ENCODE data around the gene FAAP20. TPM values are rescaled to one million over a fixed set of nuclear protein-coding genes. Genes with fewer than 3 reads are reported as not detected.
A peak's percentile ranks its signal among the peaks of the same experiment; 100 is the strongest.

The FAAP20 gene
- total and polyA plus RNA-seq, 10 of the 15 experiments (the other 5 are each of a cell fraction or from before 2014, with no cell fraction given) = 0.79 to 91.8 (median 20.9) TPM

DNA sequence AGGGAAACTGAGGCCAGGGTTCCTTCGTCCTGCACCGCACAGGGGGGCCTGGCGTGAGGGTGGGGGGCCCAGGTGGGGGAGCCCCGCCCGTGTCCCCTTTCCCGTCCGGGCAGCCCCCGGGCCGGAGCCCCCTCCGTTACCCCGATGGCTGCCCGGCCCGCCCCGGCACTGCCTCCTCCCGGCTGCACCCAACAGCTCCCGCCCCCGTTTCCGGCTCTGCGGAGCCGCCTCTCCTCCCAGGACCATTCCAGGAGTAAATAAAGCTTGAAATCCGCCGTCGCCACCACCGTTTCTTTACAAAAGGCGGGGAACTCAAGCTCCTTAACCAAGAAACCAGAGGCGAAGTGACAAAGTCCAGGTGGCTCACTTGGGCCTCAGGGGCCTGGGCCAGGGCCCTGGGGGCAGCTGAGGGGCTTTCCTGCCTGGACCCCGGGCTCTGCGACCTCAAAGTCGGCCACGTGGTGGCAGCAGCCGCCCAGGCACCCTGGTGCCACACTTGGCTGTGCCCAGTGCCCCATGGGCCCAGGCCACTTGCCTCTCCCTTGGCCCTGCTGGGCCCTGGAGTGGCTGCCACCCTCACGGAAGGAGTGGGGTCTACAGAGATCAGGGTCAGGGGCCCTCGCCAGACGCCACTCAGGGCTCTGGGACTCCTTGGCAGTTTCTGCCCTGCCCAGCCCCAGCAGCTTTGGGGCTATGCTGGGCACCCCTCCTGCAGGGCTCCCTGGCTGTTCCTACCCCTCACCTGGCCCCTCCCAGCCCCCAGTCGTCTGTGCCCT lies 514 bp upstream of the FAAP20 start (continued):
- TF ChIP-seq, protein P1, sequence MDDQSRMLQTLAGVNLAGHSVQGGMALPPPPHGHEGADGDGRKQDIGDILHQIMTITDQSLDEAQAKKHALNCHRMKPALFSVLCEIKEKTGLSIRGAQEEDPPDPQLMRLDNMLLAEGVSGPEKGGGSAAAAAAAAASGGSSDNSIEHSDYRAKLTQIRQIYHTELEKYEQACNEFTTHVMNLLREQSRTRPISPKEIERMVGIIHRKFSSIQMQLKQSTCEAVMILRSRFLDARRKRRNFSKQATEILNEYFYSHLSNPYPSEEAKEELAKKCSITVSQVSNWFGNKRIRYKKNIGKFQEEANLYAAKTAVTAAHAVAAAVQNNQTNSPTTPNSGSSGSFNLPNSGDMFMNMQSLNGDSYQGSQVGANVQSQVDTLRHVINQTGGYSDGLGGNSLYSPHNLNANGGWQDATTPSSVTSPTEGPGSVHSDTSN (IDR thresholded peaks at IDR 0.05; ENCODE audit: insufficient replicate concordance, low read depth, low read length) = no peak
- TF ChIP-seq, protein P2, sequence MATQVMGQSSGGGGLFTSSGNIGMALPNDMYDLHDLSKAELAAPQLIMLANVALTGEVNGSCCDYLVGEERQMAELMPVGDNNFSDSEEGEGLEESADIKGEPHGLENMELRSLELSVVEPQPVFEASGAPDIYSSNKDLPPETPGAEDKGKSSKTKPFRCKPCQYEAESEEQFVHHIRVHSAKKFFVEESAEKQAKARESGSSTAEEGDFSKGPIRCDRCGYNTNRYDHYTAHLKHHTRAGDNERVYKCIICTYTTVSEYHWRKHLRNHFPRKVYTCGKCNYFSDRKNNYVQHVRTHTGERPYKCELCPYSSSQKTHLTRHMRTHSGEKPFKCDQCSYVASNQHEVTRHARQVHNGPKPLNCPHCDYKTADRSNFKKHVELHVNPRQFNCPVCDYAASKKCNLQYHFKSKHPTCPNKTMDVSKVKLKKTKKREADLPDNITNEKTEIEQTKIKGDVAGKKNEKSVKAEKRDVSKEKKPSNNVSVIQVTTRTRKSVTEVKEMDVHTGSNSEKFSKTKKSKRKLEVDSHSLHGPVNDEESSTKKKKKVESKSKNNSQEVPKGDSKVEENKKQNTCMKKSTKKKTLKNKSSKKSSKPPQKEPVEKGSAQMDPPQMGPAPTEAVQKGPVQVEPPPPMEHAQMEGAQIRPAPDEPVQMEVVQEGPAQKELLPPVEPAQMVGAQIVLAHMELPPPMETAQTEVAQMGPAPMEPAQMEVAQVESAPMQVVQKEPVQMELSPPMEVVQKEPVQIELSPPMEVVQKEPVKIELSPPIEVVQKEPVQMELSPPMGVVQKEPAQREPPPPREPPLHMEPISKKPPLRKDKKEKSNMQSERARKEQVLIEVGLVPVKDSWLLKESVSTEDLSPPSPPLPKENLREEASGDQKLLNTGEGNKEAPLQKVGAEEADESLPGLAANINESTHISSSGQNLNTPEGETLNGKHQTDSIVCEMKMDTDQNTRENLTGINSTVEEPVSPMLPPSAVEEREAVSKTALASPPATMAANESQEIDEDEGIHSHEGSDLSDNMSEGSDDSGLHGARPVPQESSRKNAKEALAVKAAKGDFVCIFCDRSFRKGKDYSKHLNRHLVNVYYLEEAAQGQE (IDR thresholded peaks at IDR 0.05; ENCODE audit: low read depth, low read length) = no peak
- TF ChIP-seq BHLHE40 (IDR thresholded peaks at IDR 0.05; ENCODE audit: borderline replicate concordance in 1 of 2, low read depth in 2 of 2, low read length in 1 of 2) = peak in 1 of 2 experiments; percentile 47; a peak in 1 of 4 replicates
- TF ChIP-seq, protein P3, sequence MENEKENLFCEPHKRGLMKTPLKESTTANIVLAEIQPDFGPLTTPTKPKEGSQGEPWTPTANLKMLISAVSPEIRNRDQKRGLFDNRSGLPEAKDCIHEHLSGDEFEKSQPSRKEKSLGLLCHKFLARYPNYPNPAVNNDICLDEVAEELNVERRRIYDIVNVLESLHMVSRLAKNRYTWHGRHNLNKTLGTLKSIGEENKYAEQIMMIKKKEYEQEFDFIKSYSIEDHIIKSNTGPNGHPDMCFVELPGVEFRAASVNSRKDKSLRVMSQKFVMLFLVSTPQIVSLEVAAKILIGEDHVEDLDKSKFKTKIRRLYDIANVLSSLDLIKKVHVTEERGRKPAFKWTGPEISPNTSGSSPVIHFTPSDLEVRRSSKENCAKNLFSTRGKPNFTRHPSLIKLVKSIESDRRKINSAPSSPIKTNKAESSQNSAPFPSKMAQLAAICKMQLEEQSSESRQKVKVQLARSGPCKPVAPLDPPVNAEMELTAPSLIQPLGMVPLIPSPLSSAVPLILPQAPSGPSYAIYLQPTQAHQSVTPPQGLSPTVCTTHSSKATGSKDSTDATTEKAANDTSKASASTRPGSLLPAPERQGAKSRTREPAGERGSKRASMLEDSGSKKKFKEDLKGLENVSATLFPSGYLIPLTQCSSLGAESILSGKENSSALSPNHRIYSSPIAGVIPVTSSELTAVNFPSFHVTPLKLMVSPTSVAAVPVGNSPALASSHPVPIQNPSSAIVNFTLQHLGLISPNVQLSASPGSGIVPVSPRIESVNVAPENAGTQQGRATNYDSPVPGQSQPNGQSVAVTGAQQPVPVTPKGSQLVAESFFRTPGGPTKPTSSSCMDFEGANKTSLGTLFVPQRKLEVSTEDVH (IDR thresholded peaks at IDR 0.05; ENCODE audit: low read depth, partially characterized antibody) = no peak
- peak; percentile 54 for TF ChIP-seq POLR2A (IDR thresholded peaks at IDR 0.05; ENCODE audit: low read depth, low read length)
- TF ChIP-seq HDAC2 (IDR thresholded peaks at IDR 0.05) = no peak
- no peak for TF ChIP-seq USF1 (IDR thresholded peaks at IDR 0.05; ENCODE audit: borderline replicate concordance, extremely low read length, insufficient read depth, low read depth, low read length)
- TF ChIP-seq SMC3 (IDR thresholded peaks at IDR 0.05; ENCODE audit: borderline replicate concordance, low read length) = peak; percentile 93
- TF ChIP-seq STAT1 (conservative IDR thresholded peaks at IDR 0.05) = 0 out of 2 replicates have a peak, but pooled peaks have one; percentile 75
- 0 out of 2 replicates have a peak, but pooled peaks have one; percentile 48 for TF ChIP-seq TCF12 (IDR thresholded peaks at IDR 0.05; ENCODE audit: low read depth, low read length)
- TF ChIP-seq, protein P4, sequence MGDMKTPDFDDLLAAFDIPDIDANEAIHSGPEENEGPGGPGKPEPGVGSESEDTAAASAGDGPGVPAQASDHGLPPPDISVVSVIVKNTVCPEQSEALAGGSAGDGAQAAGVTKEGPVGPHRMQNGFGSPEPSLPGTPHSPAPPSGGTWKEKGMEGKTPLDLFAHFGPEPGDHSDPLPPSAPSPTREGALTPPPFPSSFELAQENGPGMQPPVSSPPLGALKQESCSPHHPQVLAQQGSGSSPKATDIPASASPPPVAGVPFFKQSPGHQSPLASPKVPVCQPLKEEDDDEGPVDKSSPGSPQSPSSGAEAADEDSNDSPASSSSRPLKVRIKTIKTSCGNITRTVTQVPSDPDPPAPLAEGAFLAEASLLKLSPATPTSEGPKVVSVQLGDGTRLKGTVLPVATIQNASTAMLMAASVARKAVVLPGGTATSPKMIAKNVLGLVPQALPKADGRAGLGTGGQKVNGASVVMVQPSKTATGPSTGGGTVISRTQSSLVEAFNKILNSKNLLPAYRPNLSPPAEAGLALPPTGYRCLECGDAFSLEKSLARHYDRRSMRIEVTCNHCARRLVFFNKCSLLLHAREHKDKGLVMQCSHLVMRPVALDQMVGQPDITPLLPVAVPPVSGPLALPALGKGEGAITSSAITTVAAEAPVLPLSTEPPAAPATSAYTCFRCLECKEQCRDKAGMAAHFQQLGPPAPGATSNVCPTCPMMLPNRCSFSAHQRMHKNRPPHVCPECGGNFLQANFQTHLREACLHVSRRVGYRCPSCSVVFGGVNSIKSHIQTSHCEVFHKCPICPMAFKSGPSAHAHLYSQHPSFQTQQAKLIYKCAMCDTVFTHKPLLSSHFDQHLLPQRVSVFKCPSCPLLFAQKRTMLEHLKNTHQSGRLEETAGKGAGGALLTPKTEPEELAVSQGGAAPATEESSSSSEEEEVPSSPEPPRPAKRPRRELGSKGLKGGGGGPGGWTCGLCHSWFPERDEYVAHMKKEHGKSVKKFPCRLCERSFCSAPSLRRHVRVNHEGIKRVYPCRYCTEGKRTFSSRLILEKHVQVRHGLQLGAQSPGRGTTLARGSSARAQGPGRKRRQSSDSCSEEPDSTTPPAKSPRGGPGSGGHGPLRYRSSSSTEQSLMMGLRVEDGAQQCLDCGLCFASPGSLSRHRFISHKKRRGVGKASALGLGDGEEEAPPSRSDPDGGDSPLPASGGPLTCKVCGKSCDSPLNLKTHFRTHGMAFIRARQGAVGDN (IDR thresholded peaks at IDR 0.05) = peak; percentile 70
- TF ChIP-seq ATF7 (IDR thresholded peaks at IDR 0.05; ENCODE audit: low read depth) = peak; percentile 32; the same call in 1 of the 2 replicates
- TF ChIP-seq, protein P5, sequence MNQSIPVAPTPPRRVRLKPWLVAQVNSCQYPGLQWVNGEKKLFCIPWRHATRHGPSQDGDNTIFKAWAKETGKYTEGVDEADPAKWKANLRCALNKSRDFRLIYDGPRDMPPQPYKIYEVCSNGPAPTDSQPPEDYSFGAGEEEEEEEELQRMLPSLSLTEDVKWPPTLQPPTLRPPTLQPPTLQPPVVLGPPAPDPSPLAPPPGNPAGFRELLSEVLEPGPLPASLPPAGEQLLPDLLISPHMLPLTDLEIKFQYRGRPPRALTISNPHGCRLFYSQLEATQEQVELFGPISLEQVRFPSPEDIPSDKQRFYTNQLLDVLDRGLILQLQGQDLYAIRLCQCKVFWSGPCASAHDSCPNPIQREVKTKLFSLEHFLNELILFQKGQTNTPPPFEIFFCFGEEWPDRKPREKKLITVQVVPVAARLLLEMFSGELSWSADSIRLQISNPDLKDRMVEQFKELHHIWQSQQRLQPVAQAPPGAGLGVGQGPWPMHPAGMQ (IDR thresholded peaks at IDR 0.05; ENCODE audit: borderline replicate concordance) = no peak

Data from GM12878 (cell line).